ENCODE results near the gene MRFAP1.

The MRFAP1 gene

DNA sequence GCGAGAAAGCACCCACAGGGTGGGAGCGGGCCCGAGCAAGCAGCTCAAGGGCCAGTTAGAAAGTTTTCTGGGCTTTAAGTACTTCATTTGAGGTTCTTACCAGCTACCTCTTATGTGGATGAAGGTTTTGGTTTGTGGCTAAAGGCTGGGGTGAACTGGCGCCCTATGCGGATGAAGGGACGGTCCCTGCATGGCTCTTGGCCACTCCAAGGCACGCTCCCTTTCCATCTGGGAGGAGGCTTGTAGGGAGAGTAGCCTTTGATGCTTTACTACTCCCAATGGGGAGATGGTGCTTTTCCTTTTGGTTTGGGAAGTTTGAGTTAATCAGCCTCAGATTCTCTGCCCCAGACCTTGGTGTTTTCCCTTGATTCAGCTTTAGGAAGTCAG, 17.7 kb downstream of the MRFAP1 start:
- TF ChIP-seq, protein P1, sequence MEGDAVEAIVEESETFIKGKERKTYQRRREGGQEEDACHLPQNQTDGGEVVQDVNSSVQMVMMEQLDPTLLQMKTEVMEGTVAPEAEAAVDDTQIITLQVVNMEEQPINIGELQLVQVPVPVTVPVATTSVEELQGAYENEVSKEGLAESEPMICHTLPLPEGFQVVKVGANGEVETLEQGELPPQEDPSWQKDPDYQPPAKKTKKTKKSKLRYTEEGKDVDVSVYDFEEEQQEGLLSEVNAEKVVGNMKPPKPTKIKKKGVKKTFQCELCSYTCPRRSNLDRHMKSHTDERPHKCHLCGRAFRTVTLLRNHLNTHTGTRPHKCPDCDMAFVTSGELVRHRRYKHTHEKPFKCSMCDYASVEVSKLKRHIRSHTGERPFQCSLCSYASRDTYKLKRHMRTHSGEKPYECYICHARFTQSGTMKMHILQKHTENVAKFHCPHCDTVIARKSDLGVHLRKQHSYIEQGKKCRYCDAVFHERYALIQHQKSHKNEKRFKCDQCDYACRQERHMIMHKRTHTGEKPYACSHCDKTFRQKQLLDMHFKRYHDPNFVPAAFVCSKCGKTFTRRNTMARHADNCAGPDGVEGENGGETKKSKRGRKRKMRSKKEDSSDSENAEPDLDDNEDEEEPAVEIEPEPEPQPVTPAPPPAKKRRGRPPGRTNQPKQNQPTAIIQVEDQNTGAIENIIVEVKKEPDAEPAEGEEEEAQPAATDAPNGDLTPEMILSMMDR (IDR thresholded peaks at IDR 0.05), result no peak

DNA sequence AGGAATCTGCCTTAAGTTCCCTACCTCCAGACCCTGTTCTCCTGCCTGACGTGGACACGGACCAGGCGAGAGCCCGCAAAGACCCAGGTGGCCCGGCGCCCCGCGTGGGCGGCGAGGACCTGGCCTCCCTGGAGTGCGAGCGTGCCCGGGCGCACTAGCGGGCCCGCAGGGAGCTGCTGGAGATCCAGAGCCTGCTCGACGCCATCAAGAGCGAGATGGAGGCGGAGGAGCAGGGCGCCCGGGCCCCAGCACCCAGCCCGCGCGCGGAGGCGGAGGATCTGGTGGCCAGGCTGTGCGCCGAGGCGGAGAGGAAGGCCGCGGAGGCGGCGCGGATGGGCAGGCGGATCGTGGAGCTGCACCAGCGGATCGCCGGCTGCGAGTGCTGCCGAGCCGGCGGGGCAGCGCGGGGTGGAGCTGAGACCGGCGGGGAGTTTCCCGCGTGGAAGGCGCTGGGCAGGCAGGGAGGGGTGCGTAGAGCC, 18.2 kb downstream of the MRFAP1 start:
- TF ChIP-seq, protein P1 (IDR thresholded peaks at IDR 0.05), result no peak

- TF ChIP-seq, protein P1 (IDR thresholded peaks at IDR 0.05), result no peak
Observed at GRCh38 chr4:6659897-6660296, 19.4 kb downstream of the MRFAP1 start.

DNA sequence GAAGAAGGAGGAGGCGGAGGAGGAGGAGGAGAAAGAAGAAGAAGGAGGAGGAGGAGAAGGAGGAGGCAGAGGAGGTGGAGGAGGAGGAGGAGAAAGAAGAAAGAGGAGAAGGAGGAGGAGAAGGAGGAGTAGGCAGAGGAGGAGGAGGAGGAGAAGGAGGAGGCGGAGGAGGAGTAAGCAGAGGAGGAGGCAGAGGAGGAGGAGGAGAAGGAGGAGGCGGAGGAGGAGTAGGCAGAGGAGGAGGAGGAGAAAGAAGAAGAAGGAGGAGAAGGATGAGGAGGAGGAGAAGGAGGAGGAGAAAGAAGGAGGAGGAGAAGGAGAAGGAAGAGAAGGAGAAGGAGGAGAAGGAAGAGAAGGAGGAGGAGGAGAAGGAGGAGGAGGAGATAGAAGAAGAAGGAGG, 19.9 kb downstream of the MRFAP1 start:
- TF ChIP-seq, protein P1 (IDR thresholded peaks at IDR 0.05), result no peak

- TF ChIP-seq, protein P1 (IDR thresholded peaks at IDR 0.05), result no peak
Observed at GRCh38 chr4:6662591-6662990, 22.1 kb downstream of the MRFAP1 start.

DNA sequence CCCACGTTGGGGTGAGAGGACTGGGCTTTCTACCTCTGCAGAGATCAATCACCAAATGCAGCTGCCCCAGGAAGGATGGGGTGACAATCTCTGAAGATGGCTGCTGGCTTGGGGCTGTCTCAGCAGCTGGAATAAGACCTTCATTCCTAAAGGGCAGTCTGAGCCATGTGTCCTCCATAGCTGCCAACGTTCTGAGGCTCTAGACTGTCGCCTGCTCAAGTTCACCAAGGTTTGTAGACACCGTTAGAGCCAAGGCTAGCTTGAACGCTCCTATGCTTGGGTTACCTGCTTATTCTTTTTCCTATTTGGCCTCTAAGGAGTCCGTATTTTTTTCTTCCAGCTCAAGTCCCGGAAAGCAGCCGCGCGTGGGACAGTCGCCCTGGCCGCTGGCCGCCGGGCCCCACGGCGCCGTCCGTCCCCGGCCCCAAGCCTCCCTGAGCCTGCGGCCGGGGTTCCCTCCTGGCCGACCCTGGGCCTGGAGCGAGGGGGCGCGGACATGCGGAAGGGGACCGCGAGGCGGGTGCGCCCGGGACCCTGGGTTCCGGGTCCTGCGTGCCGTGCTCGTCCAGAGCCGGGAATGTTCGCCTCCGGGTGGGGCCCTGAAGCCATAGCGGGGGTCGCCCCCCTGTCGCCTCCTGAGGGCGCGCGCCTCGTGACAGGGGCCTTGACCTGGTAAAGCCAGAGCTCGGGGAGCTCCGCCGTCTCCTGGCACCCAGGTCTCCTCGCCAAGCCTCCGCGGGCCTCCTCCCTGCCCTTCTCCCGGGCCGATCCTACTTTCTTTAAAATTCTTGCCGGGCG, 23.3 kb downstream of the MRFAP1 start:
- TF ChIP-seq, protein P1 (IDR thresholded peaks at IDR 0.05), result no peak

DNA sequence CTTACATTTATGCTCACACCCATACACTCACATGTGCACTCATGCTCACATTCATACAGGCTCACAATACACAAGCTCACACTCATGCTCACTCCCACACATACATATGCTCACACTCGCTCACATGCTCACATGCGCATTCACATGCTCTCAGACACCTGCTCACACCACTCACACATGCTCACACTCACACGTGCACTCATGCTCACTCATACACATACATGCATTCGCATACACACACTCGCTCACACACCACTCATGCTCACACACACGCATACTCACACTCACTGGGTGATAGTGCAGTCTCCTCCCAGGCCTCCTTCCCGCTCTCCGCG, 24.8 kb downstream of the MRFAP1 start:
- TF ChIP-seq, protein P1 (IDR thresholded peaks at IDR 0.05), result no peak

Measured in LNCAP (cell line).